Tibial nerve (tissue), 4 donors: Measurements from ENCODE around the gene CXCR4. TPM values are rescaled to one million over a fixed set of nuclear protein-coding genes. Genes with fewer than 3 reads are reported as not detected.

Source experiments
- DNase-seq, 2 donors: peaks; one replicate each; pipeline ENCODE4 v3.0.0-alpha.2; 2019; ENCODE audit warnings: low spot score in 2 of 2
- H3K27ac ChIP-seq, 4 donors: fragments of 200-600 bp; sonication (generic) in 3 of 4; one replicate each; pipeline ENCODE4 v1.5.1; 2017 to 2019; ENCODE audit warnings: mild to moderate bottlenecking in 1 of 4
- H3K27me3 ChIP-seq, 2 donors: fragments of 200-600 bp; sonication (generic) in 1 of 2; one replicate each; pipeline versions ENCODE4 v1.5.1 to v1.6.0; 2017 to 2019
- H3K36me3 ChIP-seq, 3 donors: fragments of 200-600 bp; sonication (generic); one replicate each; pipeline ENCODE4 v1.5.1; 2018 to 2019
- H3K4me1 ChIP-seq, 4 donors: fragments of 200-600 bp; sonication (generic) in 3 of 4; one replicate each; pipeline ENCODE4 v1.5.1; 2017 to 2019
- H3K4me3 ChIP-seq, 4 donors: fragments of 200-600 bp; sonication (generic) in 3 of 4; one replicate each; pipeline ENCODE4 v1.5.1; 2017 to 2019; ENCODE audit warnings: mild to moderate bottlenecking in 1 of 4, moderate library complexity in 1 of 4
- H3K9me3 ChIP-seq, 4 donors: fragments of 200-600 bp; sonication (generic) in 3 of 4; one replicate each; pipeline ENCODE4 v1.5.1; 2017 to 2019
- EP300 ChIP-seq, 2 donors: sonication (generic); formaldehyde crosslinking; IDR thresholded peaks; one replicate each; pipeline ENCODE4 v1.6.1; 2017; ENCODE audit warnings: antibody characterized with exemption in 2 of 2, mild to moderate bottlenecking in 1 of 2
- POLR2A ChIP-seq, 2 donors: fragments of 450-650 bp; IDR thresholded peaks; one replicate each; pipeline ENCODE4 v1.6.1; 2017; ENCODE audit warnings: antibody characterized with exemption in 2 of 2, mild to moderate bottlenecking in 2 of 2, moderate library complexity in 2 of 2
- WGBS, 2 donors: methylation state at CpG; one replicate each; pipeline ENCODE4 v1.1.5; 2018; 5-methylcytosine and 5-hydroxymethylcytosine counted together
- total RNA-seq, 4 donors: library from RNA; depleted of rRNA; stranded (reverse); fragments of >200 nt; gene quantifications; one replicate each; pipeline ENCODE4 v1.1.0, GENCODE V29; 2016
- TF ChIP-seq, protein P1 (sequence below), 5 experiments: fragments of 200-600 bp in 3 of 5; fragments of 450-650 bp in 2 of 5; sonication (generic) in 3 of 5; IDR thresholded peaks; one replicate each; pipeline ENCODE4 v1.5.1; 2016 to 2019; ENCODE audit warnings: antibody characterized with exemption in 5 of 5, mild to moderate bottlenecking in 3 of 5, moderate library complexity in 2 of 5

CXCR4 gene
- total RNA-seq, 4 donors from 2014 or later, result 21.3 to 38.5 (median 31.9) TPM

DNA sequence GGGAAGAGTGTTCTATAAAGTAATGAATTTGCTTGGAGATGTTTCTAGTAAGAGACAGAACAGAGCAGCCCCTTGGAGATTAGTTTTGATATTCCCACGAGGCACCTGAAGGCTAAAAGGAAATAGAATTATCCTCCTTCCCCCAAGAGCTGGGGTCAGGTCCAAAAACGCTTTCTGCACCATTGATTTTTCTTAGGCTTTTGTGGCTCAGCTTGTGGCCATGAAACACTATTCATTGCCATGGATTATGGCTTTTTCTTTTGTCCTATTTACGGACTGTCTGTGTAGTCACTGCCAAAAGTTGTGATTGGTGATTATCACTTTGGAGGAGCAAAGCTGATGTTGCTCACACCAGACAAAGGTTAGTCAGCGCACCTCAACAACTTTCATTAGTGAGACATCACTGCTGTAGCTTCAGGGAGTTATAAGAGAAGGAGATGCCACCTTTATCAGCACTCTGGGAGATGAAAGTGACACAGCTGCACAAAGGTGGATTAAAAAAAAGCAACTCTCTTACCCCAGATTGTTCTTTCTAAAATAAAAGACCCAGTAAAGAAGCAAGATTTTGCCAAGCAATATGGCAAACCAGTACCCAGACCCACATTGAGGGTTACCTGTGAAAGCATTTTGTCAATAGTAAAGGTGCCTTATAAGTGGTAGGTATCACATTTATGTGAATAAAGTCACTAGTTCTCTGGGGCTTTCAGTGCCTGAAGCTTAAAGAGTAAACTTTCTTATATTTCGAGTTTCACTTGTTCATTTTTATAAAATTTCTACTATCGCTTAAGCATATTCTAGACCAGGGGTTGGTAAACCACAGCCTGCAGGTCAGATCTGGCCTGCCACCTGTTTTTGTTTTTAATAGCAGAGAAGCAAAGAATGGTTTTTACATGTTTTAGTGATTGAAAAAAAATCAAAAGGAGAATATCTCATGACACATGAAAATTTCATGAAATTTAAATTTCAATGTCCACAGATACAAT is 10.6 kb downstream of the CXCR4 start:
- Histone ChIP-seq H3K9me3 (no peaks in the 10 kb centered on the region), H3K4me3 (no peak overlapping the region), H3K27ac (no peak overlapping the region), H3K27me3 (no peaks in the 10 kb centered on the region), H3K4me1 (peaks cover 0 to 10% (median 0%) of the 10 kb centered on the region in 4 donors), H3K36me3 (no peaks in the 10 kb centered on the region)
- TF ChIP-seq POLR2A (IDR thresholded peaks at IDR 0.05), result no peak
- TF ChIP-seq, protein P1, sequence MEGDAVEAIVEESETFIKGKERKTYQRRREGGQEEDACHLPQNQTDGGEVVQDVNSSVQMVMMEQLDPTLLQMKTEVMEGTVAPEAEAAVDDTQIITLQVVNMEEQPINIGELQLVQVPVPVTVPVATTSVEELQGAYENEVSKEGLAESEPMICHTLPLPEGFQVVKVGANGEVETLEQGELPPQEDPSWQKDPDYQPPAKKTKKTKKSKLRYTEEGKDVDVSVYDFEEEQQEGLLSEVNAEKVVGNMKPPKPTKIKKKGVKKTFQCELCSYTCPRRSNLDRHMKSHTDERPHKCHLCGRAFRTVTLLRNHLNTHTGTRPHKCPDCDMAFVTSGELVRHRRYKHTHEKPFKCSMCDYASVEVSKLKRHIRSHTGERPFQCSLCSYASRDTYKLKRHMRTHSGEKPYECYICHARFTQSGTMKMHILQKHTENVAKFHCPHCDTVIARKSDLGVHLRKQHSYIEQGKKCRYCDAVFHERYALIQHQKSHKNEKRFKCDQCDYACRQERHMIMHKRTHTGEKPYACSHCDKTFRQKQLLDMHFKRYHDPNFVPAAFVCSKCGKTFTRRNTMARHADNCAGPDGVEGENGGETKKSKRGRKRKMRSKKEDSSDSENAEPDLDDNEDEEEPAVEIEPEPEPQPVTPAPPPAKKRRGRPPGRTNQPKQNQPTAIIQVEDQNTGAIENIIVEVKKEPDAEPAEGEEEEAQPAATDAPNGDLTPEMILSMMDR (IDR thresholded peaks at IDR 0.05), result no peak
- TF ChIP-seq EP300 (IDR thresholded peaks at IDR 0.05), result no peak
- no peak for DNase-seq
- WGBS, 2 donors, result 81 to 84% methylated on average over 6 of the region's 6 CpGs

DNA sequence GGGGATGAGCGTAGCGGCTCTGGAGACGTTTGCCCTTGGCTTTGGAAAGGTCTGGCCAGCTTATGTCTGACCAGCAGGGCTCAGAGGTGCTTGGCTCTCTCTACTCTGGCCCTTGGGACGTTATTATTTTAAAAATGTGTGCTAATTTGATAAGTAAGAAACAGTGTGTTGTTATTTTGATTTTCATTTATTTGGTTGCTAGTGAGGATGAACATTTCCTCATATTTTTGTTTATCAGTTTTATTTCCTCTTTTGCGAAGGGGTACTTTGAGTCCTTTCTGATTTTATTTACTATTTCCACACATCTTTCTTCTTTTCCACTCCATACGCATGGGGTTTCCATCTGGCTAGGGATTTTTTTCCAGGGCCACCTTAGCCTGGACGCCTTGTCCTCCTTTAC is 11.4 kb downstream of the CXCR4 start:
- peaks cover 0 to 7% (median 0%) of the 10 kb centered on the region in 4 donors for H3K4me1 ChIP-seq
- TF ChIP-seq POLR2A (IDR thresholded peaks at IDR 0.05), result no peak
- no peak for TF ChIP-seq EP300 (IDR thresholded peaks at IDR 0.05)
- TF ChIP-seq, protein P1 (IDR thresholded peaks at IDR 0.05), result no peak
- WGBS, 2 donors, result 74 to 79% methylated on average over 7 of the region's 7 CpGs

DNA sequence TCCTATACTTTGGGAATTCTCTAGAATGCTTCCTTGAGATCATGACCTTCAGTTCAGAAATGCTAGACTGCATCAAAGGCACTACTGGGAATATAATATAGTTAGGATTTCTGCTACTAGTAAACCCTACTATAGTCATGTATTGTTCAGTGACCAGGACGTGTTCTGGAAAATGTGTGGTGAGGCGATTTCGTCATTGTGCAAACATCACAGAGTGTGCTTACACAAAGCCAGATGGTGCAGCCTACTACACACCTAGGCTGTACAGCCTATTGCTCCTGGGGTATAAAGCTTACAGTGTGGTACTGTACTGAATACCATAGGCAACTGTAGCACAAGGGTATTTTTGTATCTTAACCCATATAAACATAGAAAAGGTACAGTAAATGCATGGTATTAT is 13.0 kb downstream of the CXCR4 start:
- no peak overlapping the region for H3K27ac ChIP-seq
- H3K9me3 ChIP-seq, result no peaks in the 10 kb centered on the region
- no peak for TF ChIP-seq POLR2A (IDR thresholded peaks at IDR 0.05)
- TF ChIP-seq, protein P1 (IDR thresholded peaks at IDR 0.05), result no peak
- TF ChIP-seq EP300 (IDR thresholded peaks at IDR 0.05), result no peak
- no peaks in the 10 kb centered on the region for H3K27me3 ChIP-seq
- 89 to 90% methylated on average over 3 of the region's 3 CpGs for WGBS, 2 donors
- no peaks in the 10 kb centered on the region for H3K36me3 ChIP-seq
- H3K4me1 ChIP-seq, result peaks cover 0 to 7% (median 0%) of the 10 kb centered on the region in 4 donors
- no peak overlapping the region for H3K4me3 ChIP-seq
- no peak for DNase-seq

More for the DNA sequence above, 11.4 kb downstream of the CXCR4 start:
- no peak overlapping the region for H3K4me3 ChIP-seq
- H3K27me3 ChIP-seq, result no peaks in the 10 kb centered on the region
- no peaks in the 10 kb centered on the region for H3K36me3 ChIP-seq
- no peak for DNase-seq
- no peaks in the 10 kb centered on the region for H3K9me3 ChIP-seq
- H3K27ac ChIP-seq, result no peak overlapping the region

DNA sequence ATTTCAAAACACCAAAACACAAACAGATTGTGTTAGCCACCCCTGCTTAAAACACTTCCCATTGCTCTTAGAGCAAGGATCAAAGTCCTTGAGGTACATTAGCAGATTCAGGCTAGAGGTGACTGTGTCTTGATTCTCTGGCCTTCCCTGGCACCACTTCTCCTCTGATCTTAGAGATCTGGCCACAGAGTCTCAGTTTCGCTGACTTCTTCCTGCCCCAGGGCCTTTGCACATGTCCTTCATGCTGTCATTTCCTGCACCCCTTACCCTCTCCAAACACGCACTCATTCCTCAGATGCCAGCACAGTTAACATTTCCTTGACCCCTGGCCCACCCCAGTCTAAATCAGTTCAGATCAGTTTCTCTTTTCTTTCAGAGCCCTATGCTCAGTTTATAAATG is 16.9 kb downstream of the CXCR4 start:
- no peak for DNase-seq
- Histone ChIP-seq H3K4me1 (no peaks in the 10 kb centered on the region), H3K36me3 (no peaks in the 10 kb centered on the region), H3K4me3 (no peak overlapping the region), H3K27ac (no peak overlapping the region), H3K9me3 (no peaks in the 10 kb centered on the region), H3K27me3 (no peaks in the 10 kb centered on the region)
- WGBS, 2 donors, result 90 to 96% methylated on average over 2 of the region's 2 CpGs
- TF ChIP-seq, protein P1 (IDR thresholded peaks at IDR 0.05), result no peak
- TF ChIP-seq POLR2A (IDR thresholded peaks at IDR 0.05) (no peak), EP300 (IDR thresholded peaks at IDR 0.05) (no peak)

DNA sequence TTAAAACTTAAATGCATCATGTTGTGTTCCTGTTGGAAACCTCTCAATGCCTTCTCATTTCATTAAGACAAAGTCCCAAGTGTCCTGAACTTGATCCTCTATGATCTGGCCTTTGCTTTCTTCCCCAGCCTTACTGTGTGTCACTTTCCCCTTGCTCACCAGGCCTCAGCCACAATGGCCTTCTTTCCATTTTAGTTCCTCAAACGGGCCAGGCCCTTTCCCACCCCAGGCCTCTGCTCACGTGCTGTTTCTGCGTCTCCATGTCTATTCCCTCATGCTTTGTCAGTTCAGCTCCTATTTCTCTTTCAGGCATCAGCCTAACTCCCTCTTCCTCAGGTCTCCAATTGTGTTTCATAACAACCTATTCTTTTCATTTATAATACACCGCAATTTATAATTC is 19.5 kb downstream of the CXCR4 start:
- Histone ChIP-seq H3K4me3 (no peak overlapping the region), H3K27me3 (no peaks in the 10 kb centered on the region), H3K36me3 (no peaks in the 10 kb centered on the region), H3K4me1 (no peaks in the 10 kb centered on the region), H3K27ac (no peak overlapping the region), H3K9me3 (no peaks in the 10 kb centered on the region)
- WGBS, 2 donors, result 71 to 81% methylated on average over 4 of the region's 4 CpGs
- no peak for TF ChIP-seq EP300 (IDR thresholded peaks at IDR 0.05)
- no peak for TF ChIP-seq POLR2A (IDR thresholded peaks at IDR 0.05)
- TF ChIP-seq, protein P1 (IDR thresholded peaks at IDR 0.05), result no peak
- no peak for DNase-seq
